Spinal cord (tissue), 4 donors: ENCODE measurements around the gene CRK. TPM values are rescaled to one million over a fixed set of nuclear protein-coding genes. Genes with fewer than 3 reads are reported as not detected.

Experiments
- polyA plus RNA-seq, 2 donors: library from polyadenylated mRNA; unstranded; fragments of 120-200 nt; gene quantifications; one replicate each; pipeline ENCODE4 v1.2.1, GENCODE V29; 2013; ENCODE audit not compliant: insufficient read length in 2 of 2
- total RNA-seq, 2 donors: library from RNA; depleted of rRNA in 1 of 2; stranded (reverse); fragments of 120-200 nt in 1 of 2; fragments of >200 nt in 1 of 2; gene quantifications; one replicate each; pipeline versions ENCODE4 v1.2.3 to v1.2.4, GENCODE V29; 2013 to 2014

The CRK gene
- total and polyA plus RNA-seq, 4 donors = 70.2 to 105 (median 80.5) TPM

Other genes with a start within 250 kb of the CRK start
- gene BHLHA9, start 185.8 kb downstream of the CRK start, total RNA-seq = under 1 TPM in 1 of 2 donors, not detected in 1; 0.28 TPM
- gene BHLHA9, start 185.8 kb downstream of the CRK start, polyA plus RNA-seq = 1 to 10 TPM in 1 of 2 donors, under 1 TPM in 1; 0.86 to 1.7 TPM
- gene TRARG1, start 176.6 kb downstream of the CRK start, total RNA-seq = 1 to 10 TPM in 1 of 2 donors, under 1 TPM in 1; 0.33 to 1.5 TPM
- gene TRARG1, start 176.6 kb downstream of the CRK start, polyA plus RNA-seq = under 1 TPM; 0.24 to 0.26 TPM
- 100 to 1,000 TPM; 408 to 486 TPM for gene YWHAE, start 56.0 kb downstream of the CRK start, total RNA-seq
- 1,000 to 10,000 TPM; 1,650 to 1,947 TPM for gene YWHAE, start 56.0 kb downstream of the CRK start, polyA plus RNA-seq
- 10 to 100 TPM; 23.3 to 38.4 TPM for gene MYO1C, start 36.5 kb upstream of the CRK start, total RNA-seq
- gene MYO1C, start 36.5 kb upstream of the CRK start, polyA plus RNA-seq = 10 to 100 TPM; 20.8 to 42.0 TPM
- 10 to 100 TPM; 22.5 to 30.2 TPM for gene INPP5K, start 60.4 kb upstream of the CRK start, total RNA-seq
- gene INPP5K, start 60.4 kb upstream of the CRK start, polyA plus RNA-seq = 10 to 100 TPM; 32.4 to 38.9 TPM
- 10 to 100 TPM; 37.7 to 38.6 TPM for gene PITPNA, start 106.6 kb upstream of the CRK start, total RNA-seq
- gene PITPNA, start 106.6 kb upstream of the CRK start, polyA plus RNA-seq = 100 to 1,000 TPM; 148 to 155 TPM
- gene SLC43A2, start 172.6 kb upstream of the CRK start, total RNA-seq = 10 to 100 TPM; 17.2 to 19.6 TPM
- 10 to 100 TPM; 40.0 to 42.8 TPM for gene SLC43A2, start 172.6 kb upstream of the CRK start, polyA plus RNA-seq
- 10 to 100 TPM in 1 of 2 donors, 1 to 10 TPM in 1; 4.2 to 10.7 TPM for gene SCARF1, start 189.5 kb upstream of the CRK start, total RNA-seq
- gene SCARF1, start 189.5 kb upstream of the CRK start, polyA plus RNA-seq = 1 to 10 TPM; 7.1 to 9.5 TPM
- gene RILP, start 193.6 kb upstream of the CRK start, total RNA-seq = 10 to 100 TPM in 1 of 2 donors, 1 to 10 TPM in 1; 7.3 to 14.7 TPM
- gene RILP, start 193.6 kb upstream of the CRK start, polyA plus RNA-seq = 10 to 100 TPM in 1 of 2 donors, 1 to 10 TPM in 1; 6.9 to 10.1 TPM
- gene PRPF8, start 228.6 kb upstream of the CRK start, total RNA-seq = 100 to 1,000 TPM; 138 to 151 TPM
- gene PRPF8, start 228.6 kb upstream of the CRK start, polyA plus RNA-seq = 100 to 1,000 TPM; 254 to 290 TPM